GM12872 (cell line): Measurements from ENCODE around the gene MAB21L1.

Experiments
- CTCF ChIP-seq: IDR thresholded peaks from 3 replicates; pipeline ENCODE4 v1.5.1; 2011; ENCODE audit warnings: low read depth, mild to moderate bottlenecking, low read length, moderate library complexity; ENCODE audit not compliant: insufficient read depth

The MAB21L1 gene

DNA sequence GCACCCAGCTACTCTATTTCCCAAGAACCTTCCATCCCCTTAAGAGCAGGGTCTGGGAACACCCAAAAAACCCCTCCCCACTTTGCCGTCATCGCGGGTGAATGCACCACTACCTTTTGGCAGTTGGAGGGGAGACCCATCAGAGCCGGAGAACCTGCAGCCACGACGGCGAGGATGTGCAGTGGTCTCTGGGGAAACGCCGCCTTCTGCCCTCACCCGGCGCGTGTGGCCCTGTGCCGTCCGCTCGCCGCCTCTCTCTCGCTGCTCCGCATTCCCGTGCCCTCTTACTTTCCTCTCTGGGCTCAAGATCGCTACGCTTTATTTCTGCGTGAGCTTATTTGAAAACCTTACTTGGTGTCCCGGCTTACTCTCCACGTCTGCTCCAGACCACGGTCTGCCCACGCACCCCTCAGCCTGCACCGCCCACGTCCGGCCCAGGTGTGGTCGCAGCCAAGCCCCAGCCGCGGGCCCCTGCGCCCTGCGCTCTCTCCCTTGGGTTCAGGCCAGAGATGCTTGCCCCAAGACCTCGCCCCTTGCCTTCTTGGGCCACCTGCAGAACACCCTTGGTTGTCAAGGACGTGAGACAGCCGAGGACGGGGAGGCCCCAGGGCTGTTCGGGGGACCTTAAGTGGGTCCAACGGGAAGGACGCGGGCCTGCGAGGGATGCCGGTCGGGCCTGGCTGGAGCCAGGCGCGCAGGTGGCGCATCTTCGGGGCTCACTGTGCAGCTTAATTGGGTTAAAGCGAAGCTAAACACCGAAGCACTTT lies 2.0 kb upstream of the MAB21L1 start:
- TF ChIP-seq CTCF, result no peak

GRCh38 chr13:35477386-35477946 lies 977 bp upstream of the MAB21L1 start:
- TF ChIP-seq CTCF, result no peak

DNA sequence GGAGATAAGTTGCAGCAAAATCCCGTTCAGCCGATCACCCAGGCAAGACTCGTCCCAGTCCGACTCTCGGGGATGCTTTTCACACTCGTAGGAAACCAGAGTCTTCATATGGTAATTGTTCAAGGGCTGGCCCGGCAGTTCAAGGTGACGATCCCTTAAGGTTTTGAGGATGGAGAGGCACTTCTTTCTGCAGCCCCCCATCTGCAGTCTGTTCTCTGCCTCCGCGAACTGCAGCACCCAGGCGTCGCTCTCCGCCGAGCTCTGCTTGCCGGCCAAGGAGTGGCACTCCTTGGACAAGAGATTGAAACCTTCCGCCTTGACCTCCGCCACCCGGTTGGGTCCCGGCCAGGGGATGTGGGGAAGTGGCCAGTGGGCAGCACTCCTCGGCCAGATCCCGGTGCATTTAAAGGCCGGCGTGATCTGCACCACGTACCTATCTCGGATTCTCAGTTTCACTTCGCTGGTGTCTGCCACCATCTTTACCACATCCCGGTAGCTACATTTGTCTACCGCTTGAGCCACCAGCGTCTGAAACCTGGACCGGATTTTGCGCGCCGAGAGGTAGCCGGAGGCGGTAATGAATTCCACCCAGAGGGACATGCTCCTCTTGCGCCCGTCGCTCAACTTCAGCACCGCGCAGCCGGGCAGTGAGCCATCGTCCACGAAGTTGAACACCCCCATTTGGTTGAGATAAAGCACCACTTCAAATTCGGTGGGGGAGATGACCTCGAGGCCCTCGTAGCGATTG lies 1.1 kb downstream of the MAB21L1 start:
- no peak for TF ChIP-seq CTCF

- no peak for TF ChIP-seq CTCF
These were observed 1.8 kb downstream of the MAB21L1 start for GRCh38 chr13:35474496-35475211.

GRCh38 chr13:35473802-35474201 lies 2.7 kb downstream of the MAB21L1 start:
- TF ChIP-seq CTCF, result no peak

DNA sequence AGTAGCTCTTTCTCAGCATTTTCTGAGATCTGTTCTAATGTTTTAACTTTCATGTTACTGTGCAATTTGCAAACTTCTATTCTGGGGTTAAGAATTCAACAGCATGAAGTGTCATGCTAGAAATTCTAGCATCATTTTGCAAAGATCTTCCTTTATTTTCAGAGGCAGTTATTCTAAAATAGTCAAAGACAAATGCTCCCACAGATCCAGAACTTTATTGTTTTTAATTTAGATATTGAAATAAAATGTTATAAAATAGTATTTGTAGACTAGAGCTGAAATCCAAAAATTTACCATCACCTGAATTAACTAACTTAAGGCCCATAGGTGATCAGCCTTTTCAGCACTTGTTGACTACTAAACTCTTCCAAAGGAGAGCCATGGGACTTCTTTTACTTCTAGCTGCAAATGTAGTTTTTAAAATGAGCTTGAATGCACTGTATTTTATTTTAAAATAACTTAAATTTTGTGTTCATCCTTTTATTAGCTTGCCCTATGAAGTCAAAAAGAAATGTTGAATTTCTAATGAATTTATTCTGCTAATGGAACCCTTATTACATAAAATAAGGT lies 3.2 kb downstream of the MAB21L1 start:
- TF ChIP-seq CTCF, result no peak
